HepG2 (cell line): Measurements from ENCODE around the gene TAT. TPM values are rescaled to one million over a fixed set of nuclear protein-coding genes. Genes with fewer than 3 reads are reported as not detected.
A peak's percentile ranks its signal among the peaks of the same experiment; 100 is the strongest.

Experiments used
- CENPX ChIP-seq: sonication (generic); formaldehyde crosslinking; IDR thresholded peaks from 2 replicates; pipeline ENCODE4 v1.9.0; 2021; ENCODE audit warnings: mild to moderate bottlenecking, missing genetic modification reagents, moderate library complexity
- ELF3 ChIP-seq: IDR thresholded peaks from 2 replicates; pipeline ENCODE4 v1.6.1; 2016; ENCODE audit warnings: missing genetic modification reagents, missing compliant biosample characterization
- NFIB ChIP-seq: sonication (generic); formaldehyde crosslinking; IDR thresholded peaks from 2 replicates; pipeline ENCODE4 v1.9.0; 2021; ENCODE audit warnings: missing genetic modification reagents, mild to moderate bottlenecking, borderline replicate concordance
- PHF20 ChIP-seq: sonication (generic); formaldehyde crosslinking; IDR thresholded peaks from 2 replicates; pipeline ENCODE4 v1.5.0; 2020; ENCODE audit warnings: mild to moderate bottlenecking, missing genetic modification reagents
- PITX1 ChIP-seq: sonication (generic); formaldehyde crosslinking; IDR thresholded peaks from 2 replicates; pipeline ENCODE4 v1.5.1; 2020; ENCODE audit warnings: mild to moderate bottlenecking, missing genetic modification reagents
- TRAFD1 ChIP-seq: sonication (generic); formaldehyde crosslinking; IDR thresholded peaks from 2 replicates; pipeline ENCODE4 v1.5.1; 2020; ENCODE audit warnings: missing genetic modification reagents, mild to moderate bottlenecking, borderline replicate concordance
- ZFP82 ChIP-seq: sonication (generic); formaldehyde crosslinking; IDR thresholded peaks from 2 replicates; pipeline ENCODE4 v1.5.1; 2020; ENCODE audit warnings: mild to moderate bottlenecking, missing genetic modification reagents, borderline replicate concordance
- ZNF235 ChIP-seq: sonication (generic); formaldehyde crosslinking; IDR thresholded peaks from 2 replicates; pipeline ENCODE4 v1.8.1; 2023; ENCODE audit warnings: mild to moderate bottlenecking, missing genetic modification reagents, borderline replicate concordance
- ZNF24 ChIP-seq: fragments of 450-650 bp; IDR thresholded peaks from 2 replicates; pipeline ENCODE4 v1.6.1; 2017; ENCODE audit warnings: antibody characterized with exemption, mild to moderate bottlenecking
- ZNF337 ChIP-seq: sonication (generic); formaldehyde crosslinking; IDR thresholded peaks from 2 replicates; pipeline ENCODE4 v1.5.1; 2020; ENCODE audit warnings: missing genetic modification reagents, low read depth, mild to moderate bottlenecking, borderline replicate concordance
- ZNF468 ChIP-seq: sonication (generic); formaldehyde crosslinking; IDR thresholded peaks from 2 replicates; pipeline ENCODE4 v1.8.0; 2022; ENCODE audit warnings: mild to moderate bottlenecking, moderate library complexity, missing genetic modification reagents
- ZNF530 ChIP-seq: sonication (generic); formaldehyde crosslinking; IDR thresholded peaks from 2 replicates; pipeline ENCODE4 v1.5.0; 2020; ENCODE audit warnings: low read depth, mild to moderate bottlenecking, missing genetic modification reagents
- ZNF547 ChIP-seq: sonication (generic); formaldehyde crosslinking; IDR thresholded peaks from 2 replicates; pipeline ENCODE4 v1.5.1; 2020; ENCODE audit warnings: mild to moderate bottlenecking, missing genetic modification reagents
- ZNF562 ChIP-seq: sonication (generic); formaldehyde crosslinking; IDR thresholded peaks from 2 replicates; pipeline ENCODE4 v1.8.0; 2022; ENCODE audit warnings: missing genetic modification reagents, borderline replicate concordance
- ZNF674 ChIP-seq: sonication (generic); formaldehyde crosslinking; IDR thresholded peaks from 2 replicates; pipeline ENCODE4 v1.5.0; 2020; ENCODE audit warnings: low read depth, mild to moderate bottlenecking, missing genetic modification reagents
- ZNF878 ChIP-seq: sonication (generic); formaldehyde crosslinking; IDR thresholded peaks from 2 replicates; pipeline ENCODE4 v1.8.1; 2023; ENCODE audit warnings: mild to moderate bottlenecking, missing genetic modification reagents, moderate library complexity
- ZNF891 ChIP-seq: sonication (generic); formaldehyde crosslinking; IDR thresholded peaks from 2 replicates; pipeline ENCODE4 v1.5.0; 2020; ENCODE audit warnings: mild to moderate bottlenecking, missing genetic modification reagents
- polyA plus RNA-seq, 8 experiments: library from polyadenylated mRNA; depleted of rRNA in 3 of 8; stranded (reverse) in 7 of 8; unstranded in 1 of 8; fragments of >200 nt; fragmentation: Illumina TruSeq in 4 of 8; extraction: Trizol in 4 of 8; gene quantifications; 2 replicates each; pipeline versions ENCODE4 v1.2.1 to v1.2.3, GENCODE V29; 2011 to 2016; ENCODE audit warnings: low read depth in 4 of 8, missing spikeins in 1 of 8, mixed read lengths in 1 of 8; ENCODE audit not compliant: insufficient read depth in 1 of 8
- total RNA-seq, 5 experiments: library from RNA; depleted of rRNA; stranded (reverse); fragments of >200 nt; fragmentation: Illumina TruSeq; extraction: Trizol; gene quantifications; 2 replicates each; pipeline ENCODE4 v1.2.3, GENCODE V29; 2016; ENCODE audit warnings: low read depth in 1 of 5
- TF ChIP-seq, protein P1 (sequence below): sonication (generic); formaldehyde crosslinking; IDR thresholded peaks from 2 replicates; pipeline ENCODE4 v1.4.0; 2020; ENCODE audit warnings: low read depth, missing genetic modification reagents
- TF ChIP-seq, protein P2 (sequence below): sonication (generic); formaldehyde crosslinking; IDR thresholded peaks from 2 replicates; pipeline ENCODE4 v1.4.0; 2020; ENCODE audit warnings: missing genetic modification reagents
- TF ChIP-seq, protein P3 (sequence below): sonication (generic); formaldehyde crosslinking; IDR thresholded peaks from 2 replicates; pipeline ENCODE4 v1.8.1; 2023; ENCODE audit warnings: mild to moderate bottlenecking, missing genetic modification reagents

TAT gene
- total and polyA plus RNA-seq, 2 of the 13 experiments (the other 11 are each of a cell fraction or from before 2014, with no cell fraction given) = 1.6 to 5.8 TPM

GRCh38 chr16:71610936-71611871, 34.3 kb upstream of the TAT start (continued):
- TF ChIP-seq, protein P1, sequence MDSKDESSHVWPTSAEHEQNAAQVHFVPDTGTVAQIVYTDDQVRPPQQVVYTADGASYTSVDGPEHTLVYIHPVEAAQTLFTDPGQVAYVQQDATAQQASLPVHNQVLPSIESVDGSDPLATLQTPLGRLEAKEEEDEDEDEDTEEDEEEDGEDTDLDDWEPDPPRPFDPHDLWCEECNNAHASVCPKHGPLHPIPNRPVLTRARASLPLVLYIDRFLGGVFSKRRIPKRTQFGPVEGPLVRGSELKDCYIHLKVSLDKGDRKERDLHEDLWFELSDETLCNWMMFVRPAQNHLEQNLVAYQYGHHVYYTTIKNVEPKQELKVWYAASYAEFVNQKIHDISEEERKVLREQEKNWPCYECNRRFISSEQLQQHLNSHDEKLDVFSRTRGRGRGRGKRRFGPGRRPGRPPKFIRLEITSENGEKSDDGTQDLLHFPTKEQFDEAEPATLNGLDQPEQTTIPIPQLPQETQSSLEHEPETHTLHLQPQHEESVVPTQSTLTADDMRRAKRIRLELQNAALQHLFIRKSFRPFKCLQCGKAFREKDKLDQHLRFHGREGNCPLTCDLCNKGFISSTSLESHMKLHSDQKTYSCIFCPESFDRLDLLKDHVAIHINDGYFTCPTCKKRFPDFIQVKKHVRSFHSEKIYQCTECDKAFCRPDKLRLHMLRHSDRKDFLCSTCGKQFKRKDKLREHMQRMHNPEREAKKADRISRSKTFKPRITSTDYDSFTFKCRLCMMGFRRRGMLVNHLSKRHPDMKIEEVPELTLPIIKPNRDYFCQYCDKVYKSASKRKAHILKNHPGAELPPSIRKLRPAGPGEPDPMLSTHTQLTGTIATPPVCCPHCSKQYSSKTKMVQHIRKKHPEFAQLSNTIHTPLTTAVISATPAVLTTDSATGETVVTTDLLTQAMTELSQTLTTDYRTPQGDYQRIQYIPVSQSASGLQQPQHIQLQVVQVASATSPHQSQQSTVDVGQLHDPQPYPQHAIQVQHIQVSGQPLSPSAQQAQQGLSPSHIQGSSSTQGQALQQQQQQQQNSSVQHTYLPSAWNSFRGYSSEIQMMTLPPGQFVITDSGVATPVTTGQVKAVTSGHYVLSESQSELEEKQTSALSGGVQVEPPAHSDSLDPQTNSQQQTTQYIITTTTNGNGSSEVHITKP = no peak
- no peak for TF ChIP-seq PITX1 (CRISPR knock-in tag)
- TF ChIP-seq ZNF547 = no peak
- peak; percentile 44; the same call in 1 of the 2 replicates for TF ChIP-seq ZFP82 (CRISPR knock-in tag)
- no peak for TF ChIP-seq ZNF235 (CRISPR knock-in tag)
- TF ChIP-seq ELF3 (CRISPR knock-in tag) = no peak
- no peak for TF ChIP-seq ZNF24
- no peak for TF ChIP-seq ZNF530 (CRISPR knock-in tag)
- no peak for TF ChIP-seq ZNF468 (CRISPR knock-in tag)
- TF ChIP-seq ZNF878 = no peak
- no peak for TF ChIP-seq TRAFD1 (CRISPR knock-in tag)
- no peak for TF ChIP-seq ZNF562 (CRISPR knock-in tag)
- no peak for TF ChIP-seq ZNF674 (CRISPR knock-in tag)
- TF ChIP-seq CENPX (CRISPR knock-in tag) = no peak
- TF ChIP-seq ZNF891 (CRISPR knock-in tag) = no peak
- TF ChIP-seq PHF20 (CRISPR knock-in tag) = no peak
- TF ChIP-seq, protein P2, sequence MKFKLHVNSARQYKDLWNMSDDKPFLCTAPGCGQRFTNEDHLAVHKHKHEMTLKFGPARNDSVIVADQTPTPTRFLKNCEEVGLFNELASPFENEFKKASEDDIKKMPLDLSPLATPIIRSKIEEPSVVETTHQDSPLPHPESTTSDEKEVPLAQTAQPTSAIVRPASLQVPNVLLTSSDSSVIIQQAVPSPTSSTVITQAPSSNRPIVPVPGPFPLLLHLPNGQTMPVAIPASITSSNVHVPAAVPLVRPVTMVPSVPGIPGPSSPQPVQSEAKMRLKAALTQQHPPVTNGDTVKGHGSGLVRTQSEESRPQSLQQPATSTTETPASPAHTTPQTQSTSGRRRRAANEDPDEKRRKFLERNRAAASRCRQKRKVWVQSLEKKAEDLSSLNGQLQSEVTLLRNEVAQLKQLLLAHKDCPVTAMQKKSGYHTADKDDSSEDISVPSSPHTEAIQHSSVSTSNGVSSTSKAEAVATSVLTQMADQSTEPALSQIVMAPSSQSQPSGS (CRISPR knock-in tag) = 0 out of 2 replicates have a peak, but pooled peaks have one; percentile 30
- TF ChIP-seq, protein P3, sequence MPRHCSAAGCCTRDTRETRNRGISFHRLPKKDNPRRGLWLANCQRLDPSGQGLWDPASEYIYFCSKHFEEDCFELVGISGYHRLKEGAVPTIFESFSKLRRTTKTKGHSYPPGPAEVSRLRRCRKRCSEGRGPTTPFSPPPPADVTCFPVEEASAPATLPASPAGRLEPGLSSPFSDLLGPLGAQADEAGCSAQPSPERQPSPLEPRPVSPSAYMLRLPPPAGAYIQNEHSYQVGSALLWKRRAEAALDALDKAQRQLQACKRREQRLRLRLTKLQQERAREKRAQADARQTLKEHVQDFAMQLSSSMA (CRISPR knock-in tag) = no peak
- no peak for TF ChIP-seq NFIB (CRISPR knock-in tag)
- no peak for TF ChIP-seq ZNF337
